Measurements from ENCODE around the gene NXF2B. TPM values are rescaled to one million over a fixed set of nuclear protein-coding genes. Genes with fewer than 3 reads are reported as not detected.
"Not testable (repeated sequence)": the region's sequence is repeated elsewhere in the genome, so short reads cannot be mapped to it uniquely, and the experiment has no call there.

The NXF2B gene, protein sequence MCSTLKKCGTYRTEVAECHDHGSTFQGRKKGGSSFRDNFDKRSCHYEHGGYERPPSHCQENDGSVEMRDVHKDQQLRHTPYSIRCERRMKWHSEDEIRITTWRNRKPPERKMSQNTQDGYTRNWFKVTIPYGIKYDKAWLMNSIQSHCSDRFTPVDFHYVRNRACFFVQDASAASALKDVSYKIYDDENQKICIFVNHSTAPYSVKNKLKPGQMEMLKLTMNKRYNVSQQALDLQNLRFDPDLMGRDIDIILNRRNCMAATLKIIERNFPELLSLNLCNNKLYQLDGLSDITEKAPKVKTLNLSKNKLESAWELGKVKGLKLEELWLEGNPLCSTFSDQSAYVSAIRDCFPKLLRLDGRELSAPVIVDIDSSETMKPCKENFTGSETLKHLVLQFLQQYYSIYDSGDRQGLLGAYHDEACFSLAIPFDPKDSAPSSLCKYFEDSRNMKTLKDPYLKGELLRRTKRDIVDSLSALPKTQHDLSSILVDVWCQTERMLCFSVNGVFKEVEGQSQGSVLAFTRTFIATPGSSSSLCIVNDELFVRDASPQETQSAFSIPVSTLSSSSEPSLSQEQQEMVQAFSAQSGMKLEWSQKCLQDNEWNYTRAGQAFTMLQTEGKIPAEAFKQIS
- total RNA-seq, result not detected in 2 replicates

DNA sequence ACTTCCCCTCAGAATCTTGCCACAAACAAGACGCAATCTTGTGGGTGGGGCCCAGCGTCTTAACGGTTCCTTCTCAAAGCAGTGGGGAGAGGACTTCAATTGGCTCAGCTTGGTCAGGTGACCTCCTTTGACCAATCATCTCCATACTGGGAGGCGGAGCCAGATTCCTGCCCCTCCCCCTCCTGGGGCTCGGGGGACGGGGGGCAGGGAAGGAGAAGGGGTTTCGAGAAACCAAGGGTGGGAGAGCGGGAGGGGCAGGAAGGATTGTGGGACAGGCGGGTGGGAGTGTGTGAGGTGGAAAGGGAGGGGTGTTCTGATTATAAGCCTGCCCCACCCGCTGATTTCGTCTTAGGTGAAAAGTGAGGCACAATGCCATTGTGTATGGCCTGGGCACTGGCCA lies at the start of gene NXF2B:
Gene NXF2B, minus strand, starts transcription at position 101 of the 400 bp plus-strand sequence. CDS start 59,972 bp downstream, outside the sequence.
- not testable (repeated sequence) for FAIRE-seq

DNA sequence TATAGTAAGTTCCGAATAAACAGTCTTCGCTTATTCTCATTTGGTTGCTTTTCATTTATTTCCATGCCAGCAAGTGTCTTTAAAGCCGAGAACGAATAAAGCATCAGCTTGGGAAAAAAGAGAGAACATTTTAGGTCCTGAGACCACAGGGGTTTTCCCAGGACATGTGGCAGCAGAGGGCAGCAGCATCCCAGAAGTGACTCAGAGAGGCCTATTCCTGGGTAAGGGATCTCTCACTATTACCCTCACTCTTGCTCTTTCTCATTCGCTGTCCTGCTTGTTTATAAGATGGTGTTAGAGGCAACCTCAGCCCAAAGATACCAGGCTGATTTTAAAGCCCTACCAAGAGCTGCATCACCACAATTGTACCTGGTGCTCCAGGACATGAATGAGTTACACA lies 39.0 kb upstream of the NXF2B start:
- not testable (repeated sequence) for H3K4me3 ChIP-seq (ENCODE audit: low read depth, low read length); H3K27me3 ChIP-seq (ENCODE audit: control insufficient read depth, insufficient read depth, low read length); H3K36me3 ChIP-seq (ENCODE audit: control insufficient read depth, insufficient read depth, low read length); DNase-seq (ENCODE audit: low read depth)
- FAIRE-seq, result peak; percentile 95

More for the DNA sequence above, at the start of gene NXF2B:
- H3K27me3 ChIP-seq (ENCODE audit: control insufficient read depth, insufficient read depth, low read length); H3K36me3 ChIP-seq (ENCODE audit: control insufficient read depth, insufficient read depth, low read length); H3K4me3 ChIP-seq (ENCODE audit: low read depth, low read length); DNase-seq (ENCODE audit: low read depth): not testable (repeated sequence)

DNA sequence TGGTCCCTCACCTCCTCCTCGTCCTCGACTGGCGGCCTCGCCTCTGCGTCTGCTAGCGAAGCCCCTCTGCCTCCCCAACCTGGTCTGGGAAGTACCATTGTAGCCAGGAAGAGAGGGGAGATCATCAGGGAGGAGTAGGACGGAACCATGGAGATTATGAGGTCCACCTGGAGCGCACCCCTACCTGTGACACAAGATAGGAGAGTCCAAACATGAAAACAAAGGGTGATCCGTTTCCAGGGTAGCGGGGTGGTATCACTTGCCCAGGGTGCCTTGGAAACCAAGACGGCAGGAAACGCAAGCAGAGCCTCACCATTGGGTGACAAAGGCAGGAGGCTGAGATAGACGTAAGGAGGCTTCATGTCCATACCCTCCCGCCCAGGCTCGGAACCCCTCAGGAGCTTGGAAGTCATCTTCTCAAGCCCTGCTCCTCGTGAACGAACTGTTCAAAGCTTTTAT lies 32.0 kb upstream of the NXF2B start, which contains the start of gene TCP11X2:
Gene TCP11X2, minus strand, starts transcription at position 51 of the 459 bp plus-strand sequence.
- DNase-seq (ENCODE audit: low read depth); H3K4me3 ChIP-seq (ENCODE audit: low read depth, low read length); H3K36me3 ChIP-seq (ENCODE audit: control insufficient read depth, insufficient read depth, low read length); H3K27me3 ChIP-seq (ENCODE audit: control insufficient read depth, insufficient read depth, low read length): not testable (repeated sequence)
- FAIRE-seq, result peak; percentile 98

DNA sequence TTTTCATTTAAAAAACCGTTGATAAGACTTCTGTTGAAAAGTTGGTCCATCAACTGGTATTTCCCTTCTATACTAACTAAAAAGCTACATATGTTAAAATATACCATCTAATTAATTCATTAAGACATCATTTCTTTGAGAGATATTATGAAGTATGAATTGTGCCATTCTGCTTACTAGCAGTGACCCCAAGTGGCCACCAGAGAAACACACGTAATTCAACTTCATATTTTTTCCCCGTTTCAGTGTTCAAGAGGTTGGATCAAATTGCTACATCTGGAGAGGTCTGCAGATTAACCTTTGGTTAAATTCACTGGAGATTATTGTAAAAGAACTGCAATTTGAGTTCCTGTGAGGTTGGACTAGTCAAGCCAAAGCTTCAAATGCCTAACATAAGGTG lies 30.4 kb upstream of the NXF2B start:
- peak; percentile 72 for FAIRE-seq
- H3K27me3 ChIP-seq (ENCODE audit: control insufficient read depth, insufficient read depth, low read length); DNase-seq (ENCODE audit: low read depth); H3K4me3 ChIP-seq (ENCODE audit: low read depth, low read length); H3K36me3 ChIP-seq (ENCODE audit: control insufficient read depth, insufficient read depth, low read length): not testable (repeated sequence)

DNA sequence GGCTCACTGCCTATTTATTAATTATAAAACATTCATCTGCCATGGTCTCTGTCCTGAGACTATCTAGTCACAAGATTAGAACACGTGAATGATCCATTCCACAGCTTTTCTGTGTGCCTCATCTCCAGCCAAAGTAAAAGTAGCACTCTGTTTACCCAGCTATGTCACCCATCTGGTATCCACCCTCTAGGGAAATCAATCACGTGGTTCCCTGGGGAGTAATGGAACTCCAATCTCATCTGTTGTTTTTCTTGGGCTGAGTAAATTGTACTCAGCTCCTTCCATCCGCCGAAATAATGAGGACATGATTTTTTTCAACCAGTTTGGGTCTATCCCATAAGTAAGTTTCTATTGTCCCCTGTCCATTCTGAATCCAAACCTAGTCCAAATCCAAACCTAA lies 18.8 kb upstream of the NXF2B start:
- not testable (repeated sequence) for H3K4me3 ChIP-seq (ENCODE audit: low read depth, low read length); DNase-seq (ENCODE audit: low read depth); H3K36me3 ChIP-seq (ENCODE audit: control insufficient read depth, insufficient read depth, low read length); FAIRE-seq; H3K27me3 ChIP-seq (ENCODE audit: control insufficient read depth, insufficient read depth, low read length)

DNA sequence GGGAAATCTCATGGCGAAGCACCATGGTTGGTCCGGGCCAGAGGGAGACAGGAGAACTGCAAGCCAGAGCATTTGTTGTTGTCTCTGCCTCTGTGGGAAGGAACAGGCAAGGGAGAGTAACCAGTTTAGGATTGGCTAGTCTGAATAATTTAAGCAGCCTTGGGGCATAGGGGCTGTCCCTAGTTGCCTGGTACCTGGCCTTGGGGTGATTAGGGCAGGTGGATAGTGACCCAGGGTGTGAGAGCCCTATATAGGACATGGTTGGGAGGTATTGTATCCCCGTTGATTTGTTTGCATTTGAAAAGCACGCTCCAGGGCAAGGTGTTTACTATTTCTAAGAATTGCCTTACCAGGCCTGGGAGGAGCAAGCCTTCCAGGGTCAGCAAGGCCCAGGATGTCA lies 25.3 kb downstream of the NXF2B start:
- H3K36me3 ChIP-seq (ENCODE audit: control insufficient read depth, insufficient read depth, low read length); FAIRE-seq; DNase-seq (ENCODE audit: low read depth); H3K4me3 ChIP-seq (ENCODE audit: low read depth, low read length); H3K27me3 ChIP-seq (ENCODE audit: control insufficient read depth, insufficient read depth, low read length): not testable (repeated sequence)

DNA sequence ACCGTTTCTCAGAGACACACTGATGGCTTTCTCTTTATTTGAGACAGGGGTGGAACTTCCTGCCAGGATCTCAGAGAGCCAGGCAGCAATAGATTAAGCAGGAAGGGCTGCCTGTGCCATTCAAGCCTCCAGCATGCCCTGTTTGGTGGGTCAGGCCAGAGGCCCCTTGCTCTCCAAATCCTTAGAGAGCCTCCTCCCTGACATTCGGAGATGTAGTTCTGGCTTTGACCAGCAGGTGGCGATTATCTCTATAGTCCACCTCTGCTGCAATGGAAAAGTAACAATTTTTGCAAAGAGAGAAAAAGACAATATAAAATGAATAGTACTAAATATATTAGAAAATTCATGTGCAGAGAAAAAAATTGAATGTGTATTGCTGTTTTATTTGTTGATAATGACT lies 93.9 kb downstream of the NXF2B start:
- no peaks in the 10 kb centered on the region for H3K27me3 ChIP-seq (ENCODE audit: control insufficient read depth, insufficient read depth, low read length)
- no peaks in the 10 kb centered on the region for H3K36me3 ChIP-seq (ENCODE audit: control insufficient read depth, insufficient read depth, low read length)
- TF ChIP-seq, protein P1, sequence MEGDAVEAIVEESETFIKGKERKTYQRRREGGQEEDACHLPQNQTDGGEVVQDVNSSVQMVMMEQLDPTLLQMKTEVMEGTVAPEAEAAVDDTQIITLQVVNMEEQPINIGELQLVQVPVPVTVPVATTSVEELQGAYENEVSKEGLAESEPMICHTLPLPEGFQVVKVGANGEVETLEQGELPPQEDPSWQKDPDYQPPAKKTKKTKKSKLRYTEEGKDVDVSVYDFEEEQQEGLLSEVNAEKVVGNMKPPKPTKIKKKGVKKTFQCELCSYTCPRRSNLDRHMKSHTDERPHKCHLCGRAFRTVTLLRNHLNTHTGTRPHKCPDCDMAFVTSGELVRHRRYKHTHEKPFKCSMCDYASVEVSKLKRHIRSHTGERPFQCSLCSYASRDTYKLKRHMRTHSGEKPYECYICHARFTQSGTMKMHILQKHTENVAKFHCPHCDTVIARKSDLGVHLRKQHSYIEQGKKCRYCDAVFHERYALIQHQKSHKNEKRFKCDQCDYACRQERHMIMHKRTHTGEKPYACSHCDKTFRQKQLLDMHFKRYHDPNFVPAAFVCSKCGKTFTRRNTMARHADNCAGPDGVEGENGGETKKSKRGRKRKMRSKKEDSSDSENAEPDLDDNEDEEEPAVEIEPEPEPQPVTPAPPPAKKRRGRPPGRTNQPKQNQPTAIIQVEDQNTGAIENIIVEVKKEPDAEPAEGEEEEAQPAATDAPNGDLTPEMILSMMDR (IDR thresholded peaks at IDR 0.05; ENCODE audit: insufficient read depth, low read length, severe bottlenecking), result peak; percentile 48
- no peak for FAIRE-seq
- H3K4me3 ChIP-seq (ENCODE audit: low read depth, low read length), result no peak overlapping the region
- DNase-seq (ENCODE audit: low read depth), result peak; percentile 15

DNA sequence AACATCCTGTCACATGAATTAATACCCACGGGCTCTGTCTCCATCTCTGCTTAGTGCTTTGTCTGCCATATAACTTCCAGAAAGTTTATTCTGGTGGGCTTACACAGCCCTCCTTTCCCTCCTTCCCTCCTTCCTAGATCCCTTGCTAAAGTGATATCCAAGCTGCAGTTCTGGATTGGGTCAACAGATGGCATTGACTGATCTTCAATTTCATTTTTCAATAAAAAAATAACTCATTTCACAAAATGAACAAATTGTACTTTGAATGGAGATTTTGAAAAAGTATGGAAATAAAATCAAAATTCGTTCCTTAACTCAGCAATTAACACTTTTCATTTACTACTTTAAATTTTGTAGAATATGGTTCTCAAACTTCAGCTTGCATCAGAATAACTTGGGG lies 97.9 kb downstream of the NXF2B start:
- H3K4me3 ChIP-seq (ENCODE audit: low read depth, low read length), result no peak overlapping the region
- H3K36me3 ChIP-seq (ENCODE audit: control insufficient read depth, insufficient read depth, low read length), result no peaks in the 10 kb centered on the region
- TF ChIP-seq, protein P1 (IDR thresholded peaks at IDR 0.05; ENCODE audit: insufficient read depth, low read length, severe bottlenecking), result peak; percentile 7
- DNase-seq (ENCODE audit: low read depth), result no peak
- FAIRE-seq, result no peak
- H3K27me3 ChIP-seq (ENCODE audit: control insufficient read depth, insufficient read depth, low read length), result no peaks in the 10 kb centered on the region
